Stimulated activated CD8-positive, alpha-beta memory T cell treated with anti-CD3 and anti-CD28 coated beads, Interleukin-15, amount 100 ng/mL, for 24 hours (primary cell): ENCODE data around the gene KCNE2.
"Not testable (repeated sequence)": the region's sequence is repeated elsewhere in the genome, so short reads cannot be mapped to it uniquely, and the experiment has no call there.

Experiments
- DNase-seq: peaks from one replicate; pipeline ENCODE4 v3.0.0-alpha.2; 2020; ENCODE audit warnings: low read depth

The KCNE2 gene

DNA sequence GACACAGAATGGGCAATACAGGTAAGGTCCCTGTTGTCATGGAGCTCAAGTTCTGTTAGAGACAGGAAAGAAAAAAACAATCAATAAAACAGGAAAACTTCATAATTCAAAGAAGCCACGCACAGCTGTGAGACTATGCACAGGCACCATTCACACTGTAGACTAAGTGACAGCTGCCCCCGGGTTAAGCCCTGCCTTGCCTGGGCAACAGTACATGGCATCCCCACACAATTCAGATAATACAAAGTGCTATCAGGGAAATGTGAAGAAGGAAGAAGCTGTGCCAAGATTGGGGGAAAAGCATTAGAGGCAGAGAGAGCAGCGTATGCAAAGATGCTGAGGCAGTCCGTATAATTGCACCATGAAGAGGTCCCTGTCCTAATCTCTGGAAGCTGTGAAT, 9.0 kb upstream of the KCNE2 start:
- DNase-seq = no peak

GRCh38 chr21:34355570-34355969, 8.2 kb upstream of the KCNE2 start:
- DNase-seq = no peak

GRCh38 chr21:34357889-34358288, 5.9 kb upstream of the KCNE2 start:
- no peak for DNase-seq

- DNase-seq = no peak
Observed at GRCh38 chr21:34358866-34359265, 4.9 kb upstream of the KCNE2 start.

GRCh38 chr21:34360488-34361241, 3.1 kb upstream of the KCNE2 start:
- no peak for DNase-seq

DNA sequence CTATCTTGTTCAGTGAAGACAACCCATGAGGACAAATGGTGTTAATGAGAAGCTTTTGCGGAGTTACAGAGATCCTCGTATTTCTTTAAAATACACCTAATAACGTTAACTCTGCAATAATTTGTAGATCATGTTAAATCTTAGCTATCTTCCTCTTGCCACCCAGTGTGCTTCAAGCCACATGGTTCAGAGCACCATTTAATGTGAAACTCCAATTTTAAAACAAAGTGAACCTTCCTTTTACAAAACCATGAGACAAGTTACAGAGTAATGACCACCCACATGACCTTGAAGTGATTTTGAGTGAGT, 1.7 kb upstream of the KCNE2 start:
- no peak for DNase-seq

DNA sequence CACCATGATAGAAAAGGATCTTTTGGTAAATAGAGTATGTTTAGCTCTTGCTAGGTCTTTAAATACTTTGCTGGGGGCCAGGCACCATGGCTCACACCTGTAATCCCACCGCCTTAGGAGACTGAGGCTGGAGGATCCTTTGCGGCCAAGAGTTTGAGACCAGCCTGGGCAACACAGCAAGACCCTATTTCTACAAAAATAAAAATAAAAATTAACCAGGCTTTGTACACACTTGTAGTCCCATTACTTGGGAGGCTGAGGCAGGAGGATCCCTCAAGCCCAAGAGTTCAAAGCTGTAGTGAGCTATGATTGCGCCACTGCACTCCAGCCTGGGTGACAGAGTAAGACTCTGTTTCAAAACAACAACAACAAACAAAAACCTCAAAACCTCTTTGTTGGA, 1.1 kb upstream of the KCNE2 start:
- no peak for DNase-seq

GRCh38 chr21:34364921-34365320, 1.1 kb downstream of the KCNE2 start:
- no peak for DNase-seq

DNA sequence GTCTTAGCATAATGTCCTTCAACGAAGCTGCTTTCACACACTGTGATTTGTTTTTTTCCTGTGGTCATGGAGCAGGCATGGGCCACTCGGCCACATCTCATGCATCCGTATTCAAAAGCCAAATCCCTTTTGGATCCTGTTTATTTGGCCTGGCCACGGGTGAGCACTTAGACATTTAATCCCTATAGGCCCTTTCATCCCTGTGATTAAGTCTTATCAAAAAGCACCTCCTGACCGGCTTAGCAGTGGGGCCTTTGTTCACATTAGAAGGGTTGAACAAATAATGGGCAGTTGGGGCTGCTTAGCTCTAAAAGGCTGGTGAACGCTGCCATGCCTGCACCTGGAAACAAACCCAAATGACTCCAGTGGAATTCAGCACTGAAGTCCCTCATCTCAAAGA, 2.0 kb downstream of the KCNE2 start:
- DNase-seq = no peak

DNA sequence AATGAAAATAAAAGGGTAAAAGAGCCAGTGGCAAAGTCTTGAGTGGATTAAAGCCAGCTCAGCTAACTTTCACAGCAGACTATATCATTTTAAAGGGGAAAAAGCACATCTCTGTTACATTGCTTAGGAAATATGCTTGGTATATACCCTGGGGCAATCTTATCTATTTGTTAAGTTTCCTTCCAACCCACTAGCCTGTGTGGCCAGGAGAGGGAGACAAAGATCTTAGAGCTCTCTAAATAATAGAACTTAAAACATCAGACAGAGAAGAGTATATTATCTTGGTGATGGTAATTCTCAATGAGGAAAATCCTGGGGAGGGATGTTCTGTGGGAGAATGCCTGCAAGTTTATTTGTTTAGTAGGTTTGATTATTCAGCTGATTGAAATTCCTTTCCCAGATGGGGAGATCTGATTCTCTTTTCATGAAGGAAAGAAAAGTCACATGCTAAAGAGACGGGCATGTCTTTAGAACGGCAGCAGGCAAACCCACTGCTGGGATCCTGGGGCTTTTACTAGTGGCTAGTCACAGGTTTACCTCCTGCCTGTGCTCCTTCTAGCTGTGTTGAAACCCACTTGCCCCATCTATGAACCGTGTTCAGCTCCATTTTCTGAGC, 3.6 kb downstream of the KCNE2 start:
- DNase-seq = no peak

GRCh38 chr21:34369741-34370140, 5.9 kb downstream of the KCNE2 start:
- DNase-seq = no peak

DNA sequence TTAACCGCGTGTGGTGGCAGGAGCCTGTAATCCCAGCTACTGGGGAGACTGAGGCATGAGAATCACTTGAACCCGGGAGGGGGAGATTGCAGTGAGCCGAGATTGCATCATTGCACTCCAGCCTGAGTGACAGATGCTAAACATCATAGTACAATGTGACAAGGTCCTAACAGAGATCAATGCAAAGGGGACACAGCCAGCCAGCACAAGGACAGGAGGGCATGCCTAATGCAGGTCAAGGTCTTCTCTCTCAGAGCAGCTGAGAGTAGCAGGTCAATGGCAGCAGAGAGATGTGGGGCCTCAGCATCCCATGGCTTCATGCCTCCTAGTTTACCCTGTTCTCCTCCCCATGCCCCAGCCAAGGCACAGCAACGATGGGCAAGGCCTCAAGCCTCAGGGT, 8.5 kb downstream of the KCNE2 start:
- no peak for DNase-seq

DNA sequence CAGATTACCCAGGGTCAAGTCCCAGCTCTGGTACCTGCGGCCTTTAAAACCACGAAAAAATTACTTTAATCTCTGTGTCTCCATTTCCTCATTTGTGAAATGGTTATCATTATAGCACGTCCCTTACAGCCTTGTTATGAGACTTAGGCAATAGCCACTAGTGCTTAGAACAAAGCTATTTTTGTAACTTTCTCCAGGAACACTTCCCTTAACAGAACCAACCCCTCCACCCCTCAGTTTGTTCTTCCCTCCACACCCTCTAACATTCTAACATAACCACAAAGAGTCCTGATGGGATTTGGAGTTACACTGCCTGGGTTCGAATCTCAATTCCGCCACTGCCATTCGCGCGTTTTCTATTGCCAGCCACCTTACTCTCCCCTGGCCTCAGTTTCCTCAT, 10.7 kb downstream of the KCNE2 start:
- DNase-seq = not testable (repeated sequence)

- not testable (repeated sequence) for DNase-seq
Observed at GRCh38 chr21:34374940-34375618, 11.3 kb downstream of the KCNE2 start, which contains the start of gene SMIM11. SMIM11 (plus strand) TSS chr21:34375507; CDS start chr21:34379505, 3,998 bp downstream.

DNA sequence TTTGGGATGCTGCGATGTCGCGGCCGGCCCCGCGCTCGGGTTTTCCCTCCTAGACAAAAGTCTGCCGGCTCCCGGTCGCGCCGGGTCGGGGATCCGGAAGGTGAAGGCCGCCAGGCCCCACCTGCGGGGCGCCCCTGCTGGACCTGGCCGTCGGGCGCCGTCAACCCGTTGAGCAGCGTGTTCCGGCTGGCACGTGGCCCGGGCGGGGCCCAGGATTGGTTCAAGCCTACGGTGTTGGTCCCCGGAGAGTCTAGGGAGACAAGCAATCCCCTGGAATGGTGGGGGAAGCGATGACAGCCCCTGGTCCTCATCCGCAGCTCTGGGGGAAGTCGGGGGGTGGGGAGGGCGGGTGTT, 11.8 kb downstream of the KCNE2 start:
- not testable (repeated sequence) for DNase-seq

GRCh38 chr21:34383138-34383537, 19.3 kb downstream of the KCNE2 start:
- DNase-seq = not testable (repeated sequence)

- DNase-seq = not testable (repeated sequence)
Observed at GRCh38 chr21:34383724-34384415, 20.1 kb downstream of the KCNE2 start.

GRCh38 chr21:34400522-34400921, 36.7 kb downstream of the KCNE2 start:
- DNase-seq = not testable (repeated sequence)

- not testable (repeated sequence) for DNase-seq
Observed at GRCh38 chr21:34404742-34405141, 40.9 kb downstream of the KCNE2 start.

GRCh38 chr21:34405686-34406085, 41.9 kb downstream of the KCNE2 start:
- not testable (repeated sequence) for DNase-seq

DNA sequence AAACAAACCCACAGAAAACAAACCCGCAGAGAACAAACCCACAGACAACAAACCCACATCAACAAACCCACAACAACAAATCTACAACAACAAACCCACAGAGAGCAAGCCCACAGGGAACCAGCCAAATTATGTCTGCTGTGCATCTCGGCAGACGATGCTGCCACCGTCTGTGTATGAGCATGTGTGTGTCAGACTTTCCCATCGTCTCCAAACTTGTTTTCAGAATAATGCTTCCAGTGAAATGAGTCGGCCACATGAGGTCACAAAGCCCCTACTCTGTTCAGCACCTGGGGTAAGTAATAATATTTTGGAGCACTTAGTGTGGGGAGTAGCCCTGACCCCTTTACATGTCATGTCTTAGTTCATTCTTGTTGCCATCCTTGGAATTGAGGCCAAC, 42.3 kb downstream of the KCNE2 start:
- not testable (repeated sequence) for DNase-seq

DNA sequence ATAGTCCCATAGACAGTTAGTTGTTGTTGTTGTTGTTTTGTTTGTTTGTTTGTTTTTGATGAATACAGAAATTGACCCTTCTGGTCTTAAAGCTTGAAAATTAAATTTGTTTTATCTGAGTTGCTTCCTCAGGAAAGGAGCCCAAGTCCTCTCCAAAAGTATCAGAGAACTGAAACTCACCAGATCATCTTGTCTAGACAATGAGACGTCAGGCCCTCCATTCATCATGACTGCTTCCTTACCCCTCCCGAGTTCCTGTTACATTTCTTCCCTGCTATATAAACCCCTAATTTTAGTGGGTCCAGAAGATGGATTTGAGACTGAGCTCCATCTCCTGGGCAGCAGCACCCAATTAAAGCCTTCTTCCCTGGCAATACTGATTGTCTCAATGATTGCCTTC, 42.9 kb downstream of the KCNE2 start:
- DNase-seq = not testable (repeated sequence)

GRCh38 chr21:34407294-34407693, 43.5 kb downstream of the KCNE2 start:
- not testable (repeated sequence) for DNase-seq
